Cardiac muscle cell (in vitro differentiated cells and primary cell): Measurements from ENCODE around the gene UFSP2. TPM values are rescaled to one million over a fixed set of nuclear protein-coding genes. Genes with fewer than 3 reads are reported as not detected.

Experiments
- DNase-seq, 2 donors: peaks; one replicate each; pipeline versions ENCODE4 v3.0.0 to v3.0.0-alpha.2; 2010 to 2017; ENCODE audit warnings: low read depth in 1 of 2, low spot score in 1 of 2
- H3K27ac ChIP-seq: fragments of 200-600 bp; sonication (generic); 2 replicates; pipeline ENCODE4 v1.5.1; 2016
- H3K27me3 ChIP-seq: fragments of 200-600 bp; sonication (generic); 2 replicates; pipeline ENCODE4 v1.6.0; 2016; ENCODE audit warnings: control low read depth
- H3K36me3 ChIP-seq: fragments of 200-600 bp; sonication (generic); 2 replicates; pipeline ENCODE4 v1.5.1; 2016; ENCODE audit warnings: control low read depth
- H3K4me1 ChIP-seq: fragments of 200-600 bp; sonication (generic); 2 replicates; pipeline ENCODE4 v1.8.1; 2017; ENCODE audit warnings: low read depth, mild to moderate bottlenecking, mixed run types
- H3K4me3 ChIP-seq: fragments of 200-600 bp; sonication (generic); 2 replicates; pipeline ENCODE4 v1.5.1; 2016; ENCODE audit warnings: mild to moderate bottlenecking
- H3K9me3 ChIP-seq: fragments of 200-600 bp; sonication (generic); 2 replicates; pipeline ENCODE4 v1.5.1; 2017; ENCODE audit warnings: low read depth, mild to moderate bottlenecking, control low read depth
- CTCF ChIP-seq: IDR thresholded peaks from 2 replicates; pipeline ENCODE4 v1.5.1; 2012; ENCODE audit warnings: low read depth, mild to moderate bottlenecking, low read length
- polyA plus RNA-seq: library from polyadenylated mRNA; unstranded; fragments of >200 nt; fragmentation: Nextera tagmentation; extraction: Ambion mirVana; gene quantifications from 2 replicates; pipeline ENCODE4 v1.2.1, GENCODE V29; 2016
- total RNA-seq: library from RNA; depleted of rRNA; stranded (reverse); fragments of >200 nt; gene quantifications from 2 replicates; pipeline ENCODE4 v1.2.3, GENCODE V29; 2016

The UFSP2 gene
- total and polyA plus RNA-seq, 2 experiments from 2014 or later = 28.0 to 50.6 TPM

- no peak overlapping the region for H3K27ac ChIP-seq
- peak; percentile 11 to 40 for DNase-seq
- H3K27me3 ChIP-seq = peaks cover 18% of the 10 kb centered on the region
- H3K4me1 ChIP-seq = no peaks in the 10 kb centered on the region
- H3K4me3 ChIP-seq = peak overlapping the region; percentile 32
- no peaks in the 10 kb centered on the region for H3K36me3 ChIP-seq
- no peaks in the 10 kb centered on the region for H3K9me3 ChIP-seq
- no peak for TF ChIP-seq CTCF
Measured at GRCh38 chr4:185470501-185471195, 44.9 kb upstream of the UFSP2 start.

GRCh38 chr4:185469580-185470154, 43.9 kb upstream of the UFSP2 start:
- Histone ChIP-seq H3K4me1 (no peaks in the 10 kb centered on the region), H3K27me3 (peaks cover 18% of the 10 kb centered on the region), H3K4me3 (no peak overlapping the region), H3K9me3 (no peaks in the 10 kb centered on the region), H3K36me3 (no peaks in the 10 kb centered on the region), H3K27ac (no peak overlapping the region)
- DNase-seq = no peak
- TF ChIP-seq CTCF = no peak

GRCh38 chr4:185468999-185469398, 43.2 kb upstream of the UFSP2 start:
- no peak for TF ChIP-seq CTCF
- no peak overlapping the region for H3K4me3 ChIP-seq
- DNase-seq = no peak
- H3K27me3 ChIP-seq = peaks cover 18% of the 10 kb centered on the region
- H3K36me3 ChIP-seq = no peaks in the 10 kb centered on the region
- H3K27ac ChIP-seq = no peak overlapping the region
- H3K9me3 ChIP-seq = no peaks in the 10 kb centered on the region
- H3K4me1 ChIP-seq = peaks cover 1% of the 10 kb centered on the region

GRCh38 chr4:185467991-185468390, 42.2 kb upstream of the UFSP2 start:
- no peak for DNase-seq
- Histone ChIP-seq H3K4me1 (peaks cover 5% of the 10 kb centered on the region), H3K36me3 (no peaks in the 10 kb centered on the region), H3K9me3 (no peaks in the 10 kb centered on the region), H3K27me3 (peaks cover 18% of the 10 kb centered on the region), H3K4me3 (no peak overlapping the region), H3K27ac (no peak overlapping the region)
- no peak for TF ChIP-seq CTCF

- H3K27ac ChIP-seq = no peak overlapping the region
- no peak for DNase-seq
- H3K9me3 ChIP-seq = no peaks in the 10 kb centered on the region
- no peak overlapping the region for H3K4me3 ChIP-seq
- H3K36me3 ChIP-seq = no peaks in the 10 kb centered on the region
- peaks cover 5% of the 10 kb centered on the region for H3K4me1 ChIP-seq
- peaks cover 13% of the 10 kb centered on the region for H3K27me3 ChIP-seq
- TF ChIP-seq CTCF = no peak
Measured at GRCh38 chr4:185467101-185467500, 41.3 kb upstream of the UFSP2 start.
